Activated CD4-positive, alpha-beta memory T cell treated with anti-CD3 and anti-CD28 coated beads for 36 hours (primary cell): Measurements from ENCODE around the gene SDR42E1. TPM values are rescaled to one million over a fixed set of nuclear protein-coding genes. Genes with fewer than 3 reads are reported as not detected.
"Not testable (repeated sequence)": the region's sequence is repeated elsewhere in the genome, so short reads cannot be mapped to it uniquely, and the experiment has no call there.

Experiments used
- CTCF ChIA-PET: fragments of 350-600 bp; sonication (Branson Sonifier 250); formaldehyde crosslinking; loops from one replicate; lab custom pipeline; 2021; ENCODE audit warnings: antibody characterized with exemption, inconsistent platforms; lab: Charles Lee
- POLR2A ChIA-PET: fragments of 350-600 bp; sonication (Branson Sonifier 250); formaldehyde crosslinking; loops from one replicate; lab custom pipeline; 2021; ENCODE audit warnings: antibody characterized with exemption; lab: Charles Lee
- DNase-seq: peaks from one replicate; pipeline ENCODE4 v3.0.0-alpha.2; 2020
- H3K27ac Mint-ChIP-seq: one replicate; pipeline ENCODE4 v1.8.0; 2021; ENCODE audit warnings: mixed read lengths
- H3K27me3 Mint-ChIP-seq: one replicate; pipeline ENCODE4 v1.8.0; 2021; ENCODE audit warnings: mixed read lengths
- H3K36me3 Mint-ChIP-seq: one replicate; pipeline ENCODE4 v1.8.0; 2021; ENCODE audit warnings: mixed read lengths
- H3K4me1 Mint-ChIP-seq: one replicate; pipeline ENCODE4 v1.8.0; 2021; ENCODE audit warnings: low read depth, mixed read lengths
- H3K4me3 Mint-ChIP-seq: one replicate; pipeline ENCODE4 v1.8.0; 2021; ENCODE audit warnings: mild to moderate bottlenecking, mixed read lengths
- H3K9me3 Mint-ChIP-seq: one replicate; pipeline ENCODE4 v1.8.0; 2021; ENCODE audit warnings: mixed read lengths
- intact Hi-C: fragments of 100-400 bp; cut with micrococcal nuclease; formaldehyde crosslinking; loops from one replicate; pipeline ENCODE4 v1.15.1; 2023
- total RNA-seq, 2 experiments: library from RNA; stranded (reverse); gene quantifications; one replicate each; pipeline ENCODE4 v1.2.3, GENCODE V29; 2021

SDR42E1 gene
- total RNA-seq, 2 experiments from 2014 or later = 4.1 to 4.9 TPM

GRCh38 chr16:81996664-81997509, 14.4 kb downstream of the SDR42E1 start:
- Mint-ChIP-seq H3K36me3 (peaks cover 10% of the 10 kb centered on the region), H3K4me1 (no peaks in the 10 kb centered on the region), H3K9me3 (no peaks in the 10 kb centered on the region), H3K4me3 (no peak overlapping the region), H3K27me3 (no peaks in the 10 kb centered on the region), H3K27ac (no peak overlapping the region)
- CTCF ChIA-PET = interaction anchor here (0.9 to 1.3 kb wide), 3 partner anchors 156 to 233 kb away, joined by 3 to 5 read pairs (median 4); no protein-coding TSS in a partner anchor
- POLR2A ChIA-PET = no interaction called here
- intact Hi-C loops = no loop called here
- DNase-seq = no peak

- CTCF ChIA-PET = no interaction called here
Measured at GRCh38 chr16:81995651-81996050, 15.6 kb downstream of the SDR42E1 start.

GRCh38 chr16:81994485-81994884, 16.8 kb downstream of the SDR42E1 start:
- ChIA-PET POLR2A (no interaction called here), CTCF (no interaction called here)
- DNase-seq = no peak
- Mint-ChIP-seq H3K4me3 (no peak overlapping the region), H3K27ac (no peak overlapping the region), H3K36me3 (peaks cover 8% of the 10 kb centered on the region), H3K9me3 (no peaks in the 10 kb centered on the region), H3K4me1 (no peaks in the 10 kb centered on the region), H3K27me3 (no peaks in the 10 kb centered on the region)
- intact Hi-C loops = no loop called here

More at GRCh38 chr16:81995651-81996050, 15.6 kb downstream of the SDR42E1 start:
- H3K9me3 Mint-ChIP-seq = no peaks in the 10 kb centered on the region
- H3K27me3 Mint-ChIP-seq = no peaks in the 10 kb centered on the region
- no peak overlapping the region for H3K4me3 Mint-ChIP-seq
- H3K27ac Mint-ChIP-seq = no peak overlapping the region
- POLR2A ChIA-PET = no interaction called here
- H3K4me1 Mint-ChIP-seq = no peaks in the 10 kb centered on the region
- no peak for DNase-seq
- H3K36me3 Mint-ChIP-seq = peaks cover 8% of the 10 kb centered on the region
- intact Hi-C loops = no loop called here

- no peak for DNase-seq
- H3K27ac Mint-ChIP-seq = no peak overlapping the region
- H3K4me1 Mint-ChIP-seq = no peaks in the 10 kb centered on the region
- no peaks in the 10 kb centered on the region for H3K9me3 Mint-ChIP-seq
- H3K36me3 Mint-ChIP-seq = peaks cover 2% of the 10 kb centered on the region
- CTCF ChIA-PET = interaction anchor here (1.0 kb wide), 1 partner anchor 33 kb away, joined by 3 read pairs; no protein-coding TSS in a partner anchor
- H3K4me3 Mint-ChIP-seq = no peak overlapping the region
- POLR2A ChIA-PET = no interaction called here
- H3K27me3 Mint-ChIP-seq = no peaks in the 10 kb centered on the region
- intact Hi-C loops = no loop called here
Measured at GRCh38 chr16:81992859-81993258, 18.4 kb downstream of the SDR42E1 start.

GRCh38 chr16:81987706-81988105, 23.6 kb downstream of the SDR42E1 start:
- ChIA-PET CTCF (interaction anchor here (1.2 kb wide), 1 partner anchor 10 kb away, joined by 3 read pairs; no protein-coding TSS in a partner anchor), POLR2A (no interaction called here)
- intact Hi-C loops = no loop called here
- Mint-ChIP-seq H3K27me3 (peaks cover 5% of the 10 kb centered on the region), H3K36me3 (no peaks in the 10 kb centered on the region), H3K4me1 (no peaks in the 10 kb centered on the region), H3K9me3 (no peaks in the 10 kb centered on the region), H3K27ac (no peak overlapping the region), H3K4me3 (no peak overlapping the region)
- no peak for DNase-seq

- POLR2A ChIA-PET = no interaction called here
- CTCF ChIA-PET = interaction anchor here (1.2 kb wide), 1 partner anchor 11 kb away, joined by 3 read pairs; no protein-coding TSS in a partner anchor
- intact Hi-C loops = no loop called here
- Mint-ChIP-seq H3K36me3 (no peaks in the 10 kb centered on the region), H3K9me3 (no peaks in the 10 kb centered on the region), H3K27ac (no peak overlapping the region), H3K4me3 (no peak overlapping the region), H3K4me1 (no peaks in the 10 kb centered on the region), H3K27me3 (peaks cover 6% of the 10 kb centered on the region)
- DNase-seq = no peak
Measured at GRCh38 chr16:81987121-81987520, 24.1 kb downstream of the SDR42E1 start.

GRCh38 chr16:81977335-81977942, 33.8 kb downstream of the SDR42E1 start:
- POLR2A ChIA-PET, H3K27me3 Mint-ChIP-seq, H3K4me3 Mint-ChIP-seq, DNase-seq, CTCF ChIA-PET, H3K27ac Mint-ChIP-seq, H3K4me1 Mint-ChIP-seq, H3K36me3 Mint-ChIP-seq, intact Hi-C loops: not testable (repeated sequence)
- H3K9me3 Mint-ChIP-seq = peaks cover 15% of the 10 kb centered on the region

- POLR2A ChIA-PET = no interaction called here
- CTCF ChIA-PET = no interaction called here
- peaks cover 30% of the 10 kb centered on the region for H3K9me3 Mint-ChIP-seq
- DNase-seq = no peak
- peaks cover 3% of the 10 kb centered on the region for H3K27me3 Mint-ChIP-seq
- peaks cover 7% of the 10 kb centered on the region for H3K36me3 Mint-ChIP-seq
- H3K27ac Mint-ChIP-seq = no peak overlapping the region
- H3K4me3 Mint-ChIP-seq = no peak overlapping the region
- intact Hi-C loops = no loop called here
- H3K4me1 Mint-ChIP-seq = no peaks in the 10 kb centered on the region
Measured at GRCh38 chr16:81975637-81976036, 35.6 kb downstream of the SDR42E1 start.

GRCh38 chr16:81973737-81974136, 37.5 kb downstream of the SDR42E1 start:
- Mint-ChIP-seq H3K36me3 (peaks cover 7% of the 10 kb centered on the region), H3K9me3 (peaks cover 30% of the 10 kb centered on the region), H3K4me1 (no peaks in the 10 kb centered on the region), H3K27ac (no peak overlapping the region), H3K27me3 (peaks cover 3% of the 10 kb centered on the region), H3K4me3 (no peak overlapping the region)
- CTCF ChIA-PET = interaction anchor here (0.8 kb wide), 1 partner anchor 256 kb away, joined by 3 read pairs; no protein-coding TSS in a partner anchor
- no peak for DNase-seq
- intact Hi-C loops = no loop called here
- POLR2A ChIA-PET = no interaction called here

- Mint-ChIP-seq H3K36me3 (peaks cover 7% of the 10 kb centered on the region), H3K9me3 (peaks cover 26% of the 10 kb centered on the region), H3K4me3 (no peak overlapping the region), H3K27ac (no peak overlapping the region), H3K27me3 (peaks cover 3% of the 10 kb centered on the region), H3K4me1 (no peaks in the 10 kb centered on the region)
- intact Hi-C loops = no loop called here
- ChIA-PET POLR2A (no interaction called here), CTCF (interaction anchor here (0.9 kb wide), 1 partner anchor 9 kb away, joined by 4 read pairs; no protein-coding TSS in a partner anchor)
- no peak for DNase-seq
Measured at GRCh38 chr16:81971853-81972252, 39.4 kb downstream of the SDR42E1 start.

GRCh38 chr16:81967358-81967757, 43.9 kb downstream of the SDR42E1 start:
- intact Hi-C loops = no loop called here
- peaks cover 1% of the 10 kb centered on the region for H3K36me3 Mint-ChIP-seq
- H3K27me3 Mint-ChIP-seq = peaks cover 2% of the 10 kb centered on the region
- no peak for DNase-seq
- no peak overlapping the region for H3K4me3 Mint-ChIP-seq
- peaks cover 14% of the 10 kb centered on the region for H3K9me3 Mint-ChIP-seq
- ChIA-PET CTCF (no interaction called here), POLR2A (no interaction called here)
- no peak overlapping the region for H3K27ac Mint-ChIP-seq
- no peaks in the 10 kb centered on the region for H3K4me1 Mint-ChIP-seq

GRCh38 chr16:81964808-81965207, 46.5 kb downstream of the SDR42E1 start:
- no peak for DNase-seq
- H3K4me1 Mint-ChIP-seq = no peaks in the 10 kb centered on the region
- no peak overlapping the region for H3K27ac Mint-ChIP-seq
- H3K36me3 Mint-ChIP-seq = no peaks in the 10 kb centered on the region
- ChIA-PET CTCF (no interaction called here), POLR2A (no interaction called here)
- no peak overlapping the region for H3K4me3 Mint-ChIP-seq
- no peaks in the 10 kb centered on the region for H3K9me3 Mint-ChIP-seq
- intact Hi-C loops = no loop called here
- peaks cover 2% of the 10 kb centered on the region for H3K27me3 Mint-ChIP-seq
